Stimulated activated CD8-positive, alpha-beta memory T cell treated with anti-CD3 and anti-CD28 coated beads, Interleukin-15, amount 100 ng/mL, for 1 hour (primary cell): Measurements from ENCODE around the gene PLK5.
A peak's percentile ranks its signal among the peaks of the same experiment; 100 is the strongest.
"Not testable (repeated sequence)": the region's sequence is repeated elsewhere in the genome, so short reads cannot be mapped to it uniquely, and the experiment has no call there.

Source experiments
- DNase-seq: peaks from one replicate; pipeline ENCODE4 v3.0.0-alpha.2; 2020; ENCODE audit warnings: low read depth

Gene PLK5

GRCh38 chr19:1507763-1508506 lies 15.9 kb upstream of the PLK5 start:
- DNase-seq: peak; percentile 76

- DNase-seq: no peak
Measured at GRCh38 chr19:1508507-1508856, 15.4 kb upstream of the PLK5 start.

GRCh38 chr19:1509602-1510441 lies 14.1 kb upstream of the PLK5 start:
- DNase-seq: no peak

- no peak for DNase-seq
Measured at GRCh38 chr19:1510442-1510806, 13.5 kb upstream of the PLK5 start.

- no peak for DNase-seq
Measured at GRCh38 chr19:1510807-1511206, 13.1 kb upstream of the PLK5 start.

GRCh38 chr19:1511318-1512317 lies 12.3 kb upstream of the PLK5 start:
- DNase-seq: no peak

GRCh38 chr19:1512671-1513498 lies 11.0 kb upstream of the PLK5 start, which contains the start of gene ADAMTSL5:
TSS of gene ADAMTSL5 (minus strand) at chr19:1513019. CDS start at chr19:1510943, 2,076 bp downstream.
- DNase-seq: no peak

- no peak for DNase-seq
Measured at GRCh38 chr19:1513499-1514294, 10.2 kb upstream of the PLK5 start.

GRCh38 chr19:1514295-1514661 lies 9.6 kb upstream of the PLK5 start:
- no peak for DNase-seq

- no peak for DNase-seq
Measured at GRCh38 chr19:1514986-1515721, 8.7 kb upstream of the PLK5 start.

GRCh38 chr19:1516395-1516753 lies 7.5 kb upstream of the PLK5 start:
- no peak for DNase-seq

- no peak for DNase-seq
Measured at GRCh38 chr19:1518471-1518870, 5.4 kb upstream of the PLK5 start.

- DNase-seq: not testable (repeated sequence)
Measured at GRCh38 chr19:1519802-1520201, 4.1 kb upstream of the PLK5 start.

GRCh38 chr19:1520203-1520780 lies 3.6 kb upstream of the PLK5 start:
- DNase-seq: no peak

GRCh38 chr19:1521636-1522035 lies 2.2 kb upstream of the PLK5 start:
- no peak for DNase-seq

GRCh38 chr19:1522061-1522460 lies 1.8 kb upstream of the PLK5 start:
- no peak for DNase-seq

- no peak for DNase-seq
Measured at GRCh38 chr19:1522838-1523237, 1.0 kb upstream of the PLK5 start.

GRCh38 chr19:1524287-1524971 lies 552 bp downstream of the PLK5 start:
- no peak for DNase-seq

- DNase-seq: no peak
Measured at GRCh38 chr19:1524972-1525325, 1.1 kb downstream of the PLK5 start.
